ENCODE data around the gene PSMB3.
A peak's percentile ranks its signal among the peaks of the same experiment; 100 is the strongest.
"Not testable (repeated sequence)": the region's sequence is repeated elsewhere in the genome, so short reads cannot be mapped to it uniquely, and the experiment has no call there.

The PSMB3 gene

GRCh38 chr17:38749223-38750043, 3.1 kb upstream of the PSMB3 start:
- no peak for DNase-seq (ENCODE audit: low read depth in 2 of 2)

- no peak for DNase-seq (ENCODE audit: low read depth in 2 of 2)
These were observed 2.6 kb upstream of the PSMB3 start for GRCh38 chr17:38750044-38750311.

GRCh38 chr17:38750312-38751121, 2.0 kb upstream of the PSMB3 start:
- no peak for DNase-seq (ENCODE audit: low read depth in 2 of 2)

GRCh38 chr17:38751144-38751807, 1.3 kb upstream of the PSMB3 start:
- no peak for DNase-seq (ENCODE audit: low read depth in 2 of 2)

- DNase-seq (ENCODE audit: low read depth in 2 of 2): peak; percentile 68 to 73
These were observed 683 bp upstream of the PSMB3 start for GRCh38 chr17:38751808-38752307.

- DNase-seq (ENCODE audit: low read depth in 2 of 2): no peak
These were observed 548 bp downstream of the PSMB3 start for GRCh38 chr17:38753071-38753506.

- DNase-seq (ENCODE audit: low read depth in 2 of 2): no peak
These were observed 9.1 kb downstream of the PSMB3 start for GRCh38 chr17:38761612-38762011.

GRCh38 chr17:38762231-38762630, 9.7 kb downstream of the PSMB3 start:
- DNase-seq (ENCODE audit: low read depth in 2 of 2): no peak

GRCh38 chr17:38766341-38766740, 13.8 kb downstream of the PSMB3 start:
- no peak for DNase-seq (ENCODE audit: low read depth in 2 of 2)

- no peak for DNase-seq (ENCODE audit: low read depth in 2 of 2)
These were observed 15.9 kb downstream of the PSMB3 start for GRCh38 chr17:38768417-38768816.

- no peak for DNase-seq (ENCODE audit: low read depth in 2 of 2)
These were observed 20.7 kb downstream of the PSMB3 start for GRCh38 chr17:38773258-38773657.

GRCh38 chr17:38777641-38778250, 25.2 kb downstream of the PSMB3 start:
- no peak for DNase-seq (ENCODE audit: low read depth in 2 of 2)

GRCh38 chr17:38779965-38780752, 27.6 kb downstream of the PSMB3 start:
- DNase-seq (ENCODE audit: low read depth in 2 of 2): no peak

GRCh38 chr17:38783227-38783626, 30.7 kb downstream of the PSMB3 start:
- DNase-seq (ENCODE audit: low read depth in 2 of 2): no peak

- no peak for DNase-seq (ENCODE audit: low read depth in 2 of 2)
These were observed 33.8 kb downstream of the PSMB3 start for GRCh38 chr17:38786372-38786771.

- not testable (repeated sequence) for DNase-seq (ENCODE audit: low read depth in 2 of 2)
These were observed 35.5 kb downstream of the PSMB3 start for GRCh38 chr17:38787999-38788398.

GRCh38 chr17:38789185-38789584, 36.6 kb downstream of the PSMB3 start:
- DNase-seq (ENCODE audit: low read depth in 2 of 2): no peak

- DNase-seq (ENCODE audit: low read depth in 2 of 2): not testable (repeated sequence)
These were observed 37.7 kb downstream of the PSMB3 start for GRCh38 chr17:38790148-38790707.

GRCh38 chr17:38791162-38791561, 38.6 kb downstream of the PSMB3 start:
- no peak for DNase-seq (ENCODE audit: low read depth in 2 of 2)

GRCh38 chr17:38794221-38794620, 41.7 kb downstream of the PSMB3 start:
- no peak for DNase-seq (ENCODE audit: low read depth in 2 of 2)
